Testis (tissue), 3 donors: ENCODE data around the gene CIB4. TPM values are rescaled to one million over a fixed set of nuclear protein-coding genes. Genes with fewer than 3 reads are reported as not detected.

Experiments used
- DNase-seq: peaks from one replicate; pipeline ENCODE4 v3.0.0-alpha.2; 2019
- H3K27ac ChIP-seq, 2 donors: fragments of 200-600 bp; sonication (generic); one replicate each; pipeline ENCODE4 v1.5.1; 2019
- H3K27me3 ChIP-seq: fragments of 200-600 bp; sonication (generic); one replicate; pipeline ENCODE4 v1.5.1; 2019
- H3K36me3 ChIP-seq: fragments of 200-600 bp; sonication (generic); one replicate; pipeline ENCODE4 v1.5.1; 2017; ENCODE audit warnings: low read depth; ENCODE audit errors: missing control alignments
- H3K4me1 ChIP-seq: fragments of 200-600 bp; sonication (generic); one replicate; pipeline ENCODE4 v1.5.1; 2019
- H3K4me3 ChIP-seq, 2 donors: fragments of 200-600 bp; sonication (generic); one replicate each; pipeline ENCODE4 v1.5.1; 2017 to 2019
- H3K9me3 ChIP-seq: fragments of 200-600 bp; sonication (generic); one replicate; pipeline ENCODE4 v1.5.1; 2017
- POLR2A ChIP-seq: fragments of 450-650 bp; IDR thresholded peaks from one replicate; pipeline ENCODE4 v1.6.1; 2017; ENCODE audit warnings: antibody characterized with exemption, mild to moderate bottlenecking, moderate library complexity
- WGBS, 2 donors: methylation state at CpG; one replicate each; pipeline ENCODE4 v1.1.5; 2018; 5-methylcytosine and 5-hydroxymethylcytosine counted together
- intact Hi-C: fragments of 100-400 bp; cut with DNase I; formaldehyde crosslinking; loops from one replicate; pipeline ENCODE4 v1.15.1; 2023; ENCODE audit warnings: low total_unique reads
- polyA plus RNA-seq: library from polyadenylated mRNA; stranded (reverse); fragments of 350-450 nt; fragmentation: Illumina TruSeq; extraction: RNeasy Lipid Tissue Mini Kit (QIAGEN cat#74804); gene quantifications from one replicate; pipeline ENCODE4 v1.2.3, GENCODE V29; 2014; ENCODE audit warnings: low read depth, low replicate concordance; ENCODE audit not compliant: insufficient read depth
- total RNA-seq, 2 donors: library from RNA; depleted of rRNA; stranded (reverse); fragments of >200 nt; gene quantifications; one replicate each; pipeline ENCODE4 v1.2.3, GENCODE V29; 2016
- TF ChIP-seq, protein P1 (sequence below), 3 experiments: fragments of 450-650 bp in 2 of 3; fragments of 200-600 bp in 1 of 3; sonication (generic) in 1 of 3; IDR thresholded peaks; one replicate each; pipeline ENCODE4 v1.5.1; 2016 to 2019; ENCODE audit warnings: antibody characterized with exemption in 3 of 3, mild to moderate bottlenecking in 2 of 3, moderate library complexity in 1 of 3

The CIB4 gene
- total and polyA plus RNA-seq, 3 donors from 2014 or later, result 7.5 to 30.6 (median 8.7) TPM

DNA sequence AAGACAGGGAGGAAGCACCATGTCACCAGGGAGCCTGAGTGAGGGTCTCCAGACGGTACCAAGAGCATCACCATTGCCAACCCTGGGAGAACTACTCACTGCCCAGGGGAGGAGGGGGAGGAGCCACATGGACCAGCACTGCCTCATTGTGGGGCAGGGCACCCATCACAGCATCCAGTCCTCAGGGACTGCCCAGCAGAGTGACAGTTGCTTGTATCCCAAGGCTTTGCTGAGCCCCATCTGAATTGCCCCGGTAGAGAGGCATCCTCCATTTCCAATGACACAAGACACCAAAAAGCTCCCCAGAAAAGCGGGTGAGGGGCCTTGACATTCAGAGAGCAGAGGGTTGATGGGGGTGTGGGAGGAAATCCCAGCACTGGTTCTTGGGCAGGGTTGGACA is 6.8 kb upstream of the CIB4 start:
- Histone ChIP-seq H3K4me1 (peaks cover 4% of the 10 kb centered on the region), H3K4me3 (no peak overlapping the region), H3K36me3 (no peaks in the 10 kb centered on the region), H3K27me3 (no peaks in the 10 kb centered on the region), H3K9me3 (no peaks in the 10 kb centered on the region), H3K27ac (no peak overlapping the region)
- TF ChIP-seq, protein P1, sequence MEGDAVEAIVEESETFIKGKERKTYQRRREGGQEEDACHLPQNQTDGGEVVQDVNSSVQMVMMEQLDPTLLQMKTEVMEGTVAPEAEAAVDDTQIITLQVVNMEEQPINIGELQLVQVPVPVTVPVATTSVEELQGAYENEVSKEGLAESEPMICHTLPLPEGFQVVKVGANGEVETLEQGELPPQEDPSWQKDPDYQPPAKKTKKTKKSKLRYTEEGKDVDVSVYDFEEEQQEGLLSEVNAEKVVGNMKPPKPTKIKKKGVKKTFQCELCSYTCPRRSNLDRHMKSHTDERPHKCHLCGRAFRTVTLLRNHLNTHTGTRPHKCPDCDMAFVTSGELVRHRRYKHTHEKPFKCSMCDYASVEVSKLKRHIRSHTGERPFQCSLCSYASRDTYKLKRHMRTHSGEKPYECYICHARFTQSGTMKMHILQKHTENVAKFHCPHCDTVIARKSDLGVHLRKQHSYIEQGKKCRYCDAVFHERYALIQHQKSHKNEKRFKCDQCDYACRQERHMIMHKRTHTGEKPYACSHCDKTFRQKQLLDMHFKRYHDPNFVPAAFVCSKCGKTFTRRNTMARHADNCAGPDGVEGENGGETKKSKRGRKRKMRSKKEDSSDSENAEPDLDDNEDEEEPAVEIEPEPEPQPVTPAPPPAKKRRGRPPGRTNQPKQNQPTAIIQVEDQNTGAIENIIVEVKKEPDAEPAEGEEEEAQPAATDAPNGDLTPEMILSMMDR (IDR thresholded peaks at IDR 0.05), result no peak
- TF ChIP-seq POLR2A, result no peak
- 88 to 89% methylated on average over 3 of the region's 3 CpGs for WGBS, 2 donors
- intact Hi-C loops, result no loop called here
- DNase-seq, result no peak

DNA sequence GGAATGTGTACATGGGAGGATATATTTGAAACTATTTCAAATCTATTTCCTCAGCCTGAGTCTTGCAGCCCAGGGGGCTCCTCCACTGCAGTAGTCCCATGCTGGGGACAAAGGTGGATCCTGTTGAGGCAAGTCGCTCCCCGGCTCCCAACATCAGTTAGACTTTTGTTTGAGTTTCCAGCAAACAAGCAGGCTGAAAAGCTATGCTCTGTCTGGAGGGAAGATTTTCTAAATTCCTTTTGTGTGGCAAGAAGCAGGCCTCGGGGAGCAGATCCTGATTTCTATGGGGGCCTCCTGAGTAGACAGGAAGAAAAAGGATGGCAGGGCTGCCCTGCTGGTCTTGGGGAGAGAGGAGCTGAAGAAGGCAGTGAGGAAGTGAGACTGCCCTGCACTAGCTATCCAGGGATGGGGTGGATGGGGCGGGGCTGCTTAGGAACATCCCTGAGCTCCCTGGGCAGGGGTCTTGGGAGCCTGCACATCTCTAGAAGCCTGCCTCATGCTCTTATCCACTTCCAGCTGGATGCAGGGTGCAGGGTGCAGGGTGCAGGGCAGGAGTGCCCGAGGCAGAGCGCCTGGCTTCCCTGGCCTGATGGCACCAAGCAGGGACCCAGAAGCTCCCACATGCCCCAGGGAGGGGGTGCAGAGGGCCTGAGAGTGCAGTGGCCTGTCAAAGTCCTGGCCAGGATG is 6.0 kb upstream of the CIB4 start:
- H3K4me3 ChIP-seq, result no peak overlapping the region
- no peak overlapping the region for H3K27ac ChIP-seq
- 84 to 89% methylated on average over 4 to 6 of the region's 6 CpGs for WGBS, 2 donors
- no peaks in the 10 kb centered on the region for H3K27me3 ChIP-seq
- intact Hi-C loops, result no loop called here
- H3K36me3 ChIP-seq, result no peaks in the 10 kb centered on the region
- DNase-seq, result no peak
- no peaks in the 10 kb centered on the region for H3K4me1 ChIP-seq
- no peak for TF ChIP-seq POLR2A
- TF ChIP-seq, protein P1 (IDR thresholded peaks at IDR 0.05), result no peak
- no peaks in the 10 kb centered on the region for H3K9me3 ChIP-seq

DNA sequence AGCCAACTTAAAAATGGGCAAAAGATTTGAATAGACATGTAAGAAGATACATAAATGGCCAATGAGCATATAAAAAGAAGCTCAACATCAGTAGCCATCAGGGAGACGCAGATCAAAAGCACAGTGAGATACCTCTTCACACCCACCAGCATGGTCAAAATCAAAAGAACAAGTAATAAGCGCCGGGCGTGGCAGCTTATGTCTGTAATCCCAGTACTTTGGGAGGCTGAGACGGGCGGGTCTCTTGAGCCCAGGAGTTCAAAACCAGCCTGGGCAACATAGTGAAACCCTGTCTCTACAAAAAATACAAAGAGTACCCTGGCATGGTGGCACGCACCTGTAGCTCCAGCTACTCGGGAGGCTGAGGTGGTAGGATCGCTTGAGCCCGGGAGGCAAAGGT is 4.6 kb upstream of the CIB4 start:
- Histone ChIP-seq H3K27ac (no peak overlapping the region), H3K36me3 (no peaks in the 10 kb centered on the region), H3K4me1 (no peaks in the 10 kb centered on the region), H3K4me3 (no peak overlapping the region), H3K27me3 (no peaks in the 10 kb centered on the region), H3K9me3 (no peaks in the 10 kb centered on the region)
- no peak for DNase-seq
- WGBS, 2 donors, result 87 to 93% methylated on average over 10 of the region's 10 CpGs
- intact Hi-C loops, result no loop called here
- no peak for TF ChIP-seq POLR2A
- TF ChIP-seq, protein P1 (IDR thresholded peaks at IDR 0.05), result no peak

DNA sequence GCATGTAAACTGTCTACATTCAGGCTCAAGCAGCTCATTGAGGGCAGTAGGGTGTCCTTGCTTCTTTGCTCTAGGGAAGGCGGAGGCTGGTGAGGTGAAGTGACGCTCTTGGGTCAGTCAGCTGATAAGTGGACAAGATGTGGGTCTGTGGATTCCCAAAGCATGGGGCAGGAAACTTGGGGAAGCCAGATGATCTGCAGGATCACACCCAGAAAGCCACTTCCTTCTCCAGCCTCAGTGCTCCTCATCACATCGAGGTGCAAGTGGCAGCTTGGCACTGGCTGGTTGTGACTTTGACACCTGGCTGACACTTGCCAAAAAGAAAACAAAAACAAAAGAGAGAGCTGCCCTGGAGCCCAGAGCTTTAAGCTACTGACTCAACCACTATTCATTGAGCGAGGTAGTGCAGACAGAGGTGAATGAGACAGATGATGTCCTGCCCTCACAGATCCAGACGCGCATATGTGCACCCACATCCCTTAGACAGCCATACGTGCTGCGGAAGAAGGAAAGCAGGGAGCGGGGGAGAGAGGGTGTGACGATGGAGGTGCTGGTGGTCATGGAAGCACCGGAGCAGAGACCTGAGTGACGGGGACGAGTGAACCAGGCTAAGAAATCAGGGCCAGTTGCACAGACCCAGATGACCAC is 3.1 kb upstream of the CIB4 start:
- TF ChIP-seq, protein P1 (IDR thresholded peaks at IDR 0.05), result no peak
- no peak for TF ChIP-seq POLR2A

More for the DNA sequence above, 3.1 kb upstream of the CIB4 start:
- Histone ChIP-seq H3K27me3 (no peaks in the 10 kb centered on the region), H3K36me3 (no peaks in the 10 kb centered on the region), H3K4me3 (no peak overlapping the region), H3K27ac (no peak overlapping the region), H3K4me1 (no peaks in the 10 kb centered on the region), H3K9me3 (no peaks in the 10 kb centered on the region)
- 82 to 87% methylated on average over 13 of the region's 13 CpGs for WGBS, 2 donors
- no peak for DNase-seq
- intact Hi-C loops, result no loop called here
